ENCODE results near the gene RNF213.

RNF213 gene

GRCh38 chr17:80214878-80215210, 45.8 kb upstream of the RNF213 start:
- CTCF ChIA-PET, result interaction anchor here (0.5 kb wide), 1 partner anchor 11 kb away, joined by 3 read pairs; no protein-coding TSS in a partner anchor
- H3K9me3 ChIP-seq (ENCODE audit: control insufficient read depth, insufficient read depth, low read depth, low read length), result no peaks in the 10 kb centered on the region
- peaks cover 4% of the 10 kb centered on the region; the same call in 1 of the 2 replicates for H3K4me1 ChIP-seq (ENCODE audit: control insufficient read depth, insufficient read depth, low read length)
- no peak overlapping the region for H3K27ac ChIP-seq (ENCODE audit: extremely low read depth, low read depth, low read length)
- H3K36me3 ChIP-seq (ENCODE audit: control insufficient read depth in 2 of 2, insufficient read depth in 1 of 2, low read length in 2 of 2), result peaks cover 14 to 87% of the 10 kb centered on the region in 2 experiments
- TF ChIP-seq ZBTB26 (tag by site-specific recombination; optimal IDR thresholded peaks at IDR 0.05) (no peak), ZNF768 (tag by site-specific recombination; IDR thresholded peaks at IDR 0.05) (no peak), OVOL3 (tag by site-specific recombination; IDR thresholded peaks at IDR 0.05) (no peak), GLIS2 (tag by site-specific recombination; IDR thresholded peaks at IDR 0.05) (no peak)
- no peak overlapping the region for H3K4me3 ChIP-seq (ENCODE audit: low read depth, low read length)
- POLR2A ChIA-PET, result no interaction called here

GRCh38 chr17:80216473-80217456, 43.9 kb upstream of the RNF213 start:
- peaks cover 14 to 68% of the 10 kb centered on the region in 2 experiments for H3K36me3 ChIP-seq (ENCODE audit: control insufficient read depth in 2 of 2, insufficient read depth in 1 of 2, low read length in 2 of 2)
- ChIA-PET POLR2A (no interaction called here), CTCF (interaction anchor here (1.2 kb wide), 1 partner anchor 67 kb away, joined by 3 read pairs; no protein-coding TSS in a partner anchor)
- TF ChIP-seq ZNF600 (tag by site-specific recombination; IDR thresholded peaks at IDR 0.05), result peak; percentile 35; the same call in 1 of the 2 replicates
- TF ChIP-seq ZNF324 (tag by site-specific recombination; IDR thresholded peaks at IDR 0.05), result no peak
- no peaks in the 10 kb centered on the region for H3K9me3 ChIP-seq (ENCODE audit: control insufficient read depth, insufficient read depth, low read depth, low read length)
- H3K4me1 ChIP-seq (ENCODE audit: control insufficient read depth, insufficient read depth, low read length), result peaks cover 8% of the 10 kb centered on the region; the same call in 1 of the 2 replicates
- H3K4me3 ChIP-seq (ENCODE audit: low read depth, low read length), result no peak overlapping the region
- no peak overlapping the region for H3K27ac ChIP-seq (ENCODE audit: extremely low read depth, low read depth, low read length)

GRCh38 chr17:80217703-80218362, 42.8 kb upstream of the RNF213 start:
- Histone ChIP-seq H3K4me3 (ENCODE audit: low read depth, low read length) (no peak overlapping the region), H3K9me3 (ENCODE audit: control insufficient read depth, insufficient read depth, low read depth, low read length) (no peaks in the 10 kb centered on the region), H3K36me3 (ENCODE audit: control insufficient read depth in 2 of 2, insufficient read depth in 1 of 2, low read length in 2 of 2) (peaks cover 14 to 62% of the 10 kb centered on the region in 2 experiments), H3K4me1 (ENCODE audit: control insufficient read depth, insufficient read depth, low read length) (peaks cover 8% of the 10 kb centered on the region; the same call in 1 of the 2 replicates), H3K27ac (ENCODE audit: extremely low read depth, low read depth, low read length) (no peak overlapping the region)
- ChIA-PET POLR2A (interaction anchor here (0.5 to 0.9 kb wide), 2 partner anchors 18 to 43 kb away, joined by 3 to 6 read pairs; partner anchors contain the start of gene RNF213), CTCF (interaction anchor here (0.6 to 1.2 kb wide), 5 partner anchors 11 to 1308 kb away, joined by 3 to 5 read pairs (median 4); no protein-coding TSS in a partner anchor)
- TF ChIP-seq ZNF670 (tag by site-specific recombination; IDR thresholded peaks at IDR 0.05; ENCODE audit: low read depth) (no peak), HIC1 (tag by site-specific recombination; IDR thresholded peaks at IDR 0.05) (peak; percentile 85)

- peaks cover 8% of the 10 kb centered on the region; the same call in 1 of the 2 replicates for H3K4me1 ChIP-seq (ENCODE audit: control insufficient read depth, insufficient read depth, low read length)
- H3K4me3 ChIP-seq (ENCODE audit: low read depth, low read length), result no peak overlapping the region
- peaks cover 14 to 62% of the 10 kb centered on the region in 2 experiments for H3K36me3 ChIP-seq (ENCODE audit: control insufficient read depth in 2 of 2, insufficient read depth in 1 of 2, low read length in 2 of 2)
- H3K27ac ChIP-seq (ENCODE audit: extremely low read depth, low read depth, low read length), result no peak overlapping the region
- no peaks in the 10 kb centered on the region for H3K9me3 ChIP-seq (ENCODE audit: control insufficient read depth, insufficient read depth, low read depth, low read length)
- ChIA-PET POLR2A (interaction anchor here (0.5 to 2.4 kb wide), 4 partner anchors 19 to 73 kb away, joined by 3 to 11 read pairs (median 5); partner anchors contain the start of gene RNF213), CTCF (interaction anchor here (0.6 to 1.2 kb wide), 4 partner anchors 136 to 1308 kb away, joined by 3 to 5 read pairs (median 4); no protein-coding TSS in a partner anchor)
- TF ChIP-seq KLF10 (tag by site-specific recombination; IDR thresholded peaks at IDR 0.05) (no peak), KLF1 (tag by site-specific recombination; IDR thresholded peaks at IDR 0.05) (no peak), SP7 (tag by site-specific recombination; IDR thresholded peaks at IDR 0.05) (no peak), PRDM4 (tag by site-specific recombination; IDR thresholded peaks at IDR 0.05) (no peak), ZNF624 (tag by site-specific recombination; IDR thresholded peaks at IDR 0.05) (no peak), ZNF560 (tag by site-specific recombination; IDR thresholded peaks at IDR 0.05; ENCODE audit: borderline replicate concordance) (no peak), GLIS1 (tag by site-specific recombination; IDR thresholded peaks at IDR 0.05) (no peak), MYNN (tag by site-specific recombination; IDR thresholded peaks at IDR 0.05; ENCODE audit: borderline replicate concordance) (no peak), MZF1 (tag by site-specific recombination; IDR thresholded peaks at IDR 0.05; ENCODE audit: borderline replicate concordance) (no peak), ZNF16 (tag by site-specific recombination; IDR thresholded peaks at IDR 0.05; ENCODE audit: low read depth) (no peak)
Measured at GRCh38 chr17:80218391-80218790, 42.3 kb upstream of the RNF213 start.

Data from HEK293 (cell line).